GM12878 (cell line): ENCODE measurements around the gene NRXN3. TPM values are rescaled to one million over a fixed set of nuclear protein-coding genes. Genes with fewer than 3 reads are reported as not detected.

Source experiments
- ATAC-seq: fragments of 200-7000 bp; cut with Tn5 transposase; 3 replicates; pipeline ENCODE4 v1.9.1; 2020; ENCODE audit warnings: mild to moderate bottlenecking, moderate library complexity
- BruUV-seq: library from RNA; stranded (reverse); fragments of 400-500 nt; replicated peaks from 2 replicates; lab custom pipeline; 2021; lab: Mats Ljungman, UMichigan
- CTCF ChIA-PET: fragments of 300-600 bp; sonication (Branson Sonifier 250); formaldehyde crosslinking; extraction: SDS; loops from one replicate; lab custom pipeline; 2021; ENCODE audit warnings: inconsistent platforms; lab: Yijun Ruan, JAX
- POLR2A ChIA-PET: fragments of 350-600 bp; formaldehyde crosslinking; extraction: SDS; loops from one replicate; lab custom pipeline; 2021; ENCODE audit warnings: inconsistent platforms; lab: Charles Lee
- RAD21 ChIA-PET: fragments of 300-600 bp; sonication (Branson Sonifier 250); formaldehyde crosslinking; loops from one replicate; lab custom pipeline; 2023; ENCODE audit warnings: antibody characterized with exemption; ENCODE audit not compliant: unreplicated experiment; lab: Charles Lee
- SMC1A ChIA-PET: fragments of 300-600 bp; sonication (Branson Sonifier 250); formaldehyde crosslinking; loops from one replicate; lab custom pipeline; 2023; ENCODE audit not compliant: unreplicated experiment, uncharacterized antibody; lab: Charles Lee
- DNase-seq: peaks from one replicate; pipeline ENCODE4 v3.0.0-alpha.2; 2011; ENCODE audit warnings: low read depth, low spot score
- FAIRE-seq: peaks from 3 replicates; lab custom pipeline; 2011; peaks lifted over from hg19 to GRCh38; lab: Jason Lieb, UNC
- H2AFZ ChIP-seq: 2 replicates; pipeline ENCODE4 v1.6.0; 2011; ENCODE audit warnings: low read depth, low read length, control low read depth; ENCODE audit not compliant: control insufficient read depth
- H3K27ac ChIP-seq: 2 replicates; pipeline ENCODE4 v1.5.1; 2011; ENCODE audit warnings: control low read depth; ENCODE audit not compliant: control insufficient read depth, insufficient read depth
- H3K27me3 ChIP-seq, 2 experiments: replicated peaks in 1 of 2; 2 replicates each; pipeline versions ENCODE4 v1.6.0 to v1.6.1; 2011; ENCODE audit warnings: low read length in 1 of 2; ENCODE audit not compliant: control insufficient read depth in 2 of 2, insufficient read depth in 2 of 2
- H3K36me3 ChIP-seq, 2 experiments: 2 replicates each; pipeline ENCODE4 v1.5.1; 2011; ENCODE audit warnings: low read length in 1 of 2; ENCODE audit not compliant: control insufficient read depth in 2 of 2, insufficient read depth in 2 of 2
- H3K4me1 ChIP-seq: 2 replicates; pipeline ENCODE4 v1.6.1; 2011; ENCODE audit warnings: mild to moderate bottlenecking, low read length, moderate library complexity, mixed read lengths; ENCODE audit not compliant: control insufficient read depth, insufficient read depth
- H3K4me2 ChIP-seq: 2 replicates; pipeline ENCODE4 v1.6.0; 2011; ENCODE audit warnings: control low read depth; ENCODE audit not compliant: control insufficient read depth, insufficient read depth
- H3K4me3 ChIP-seq: fragments of 200-600 bp; sonication (generic); 2 replicates; pipeline ENCODE4 v1.5.1; 2016
- H3K79me2 ChIP-seq: 2 replicates; pipeline ENCODE4 v1.6.0; 2011; ENCODE audit warnings: low read length; ENCODE audit not compliant: control insufficient read depth, insufficient read depth
- H3K9ac ChIP-seq: 2 replicates; pipeline ENCODE4 v1.8.0; 2011; ENCODE audit warnings: low read length, control low read depth, mixed read lengths; ENCODE audit not compliant: control insufficient read depth, insufficient read depth
- H3K9me3 ChIP-seq: replicated peaks from 3 replicates; pipeline ENCODE4 v1.5.1; 2011; ENCODE audit warnings: mild to moderate bottlenecking, low read length; ENCODE audit not compliant: control insufficient read depth, insufficient read depth
- H4K20me1 ChIP-seq: 2 replicates; pipeline ENCODE4 v1.6.0; 2011; ENCODE audit not compliant: control insufficient read depth, insufficient read depth
- BRCA1 ChIP-seq: IDR thresholded peaks from 2 replicates; pipeline ENCODE4 v1.6.1; 2011; ENCODE audit warnings: low read depth, low read length, improper control_type of control experiment
- CREB1 ChIP-seq: IDR thresholded peaks from 2 replicates; pipeline ENCODE4 v1.6.1; 2012; ENCODE audit warnings: low read depth, mild to moderate bottlenecking, inconsistent platforms
- FOXK2 ChIP-seq: fragments of 450-650 bp; IDR thresholded peaks from 2 replicates; pipeline ENCODE4 v1.6.1; 2017; ENCODE audit warnings: mild to moderate bottlenecking, moderate library complexity
- HDGF ChIP-seq: fragments of 450-650 bp; IDR thresholded peaks from 2 replicates; pipeline ENCODE4 v1.6.1; 2016; ENCODE audit warnings: antibody characterized with exemption
- IRF4 ChIP-seq: IDR thresholded peaks from 2 replicates; pipeline ENCODE4 v1.6.1; 2011; ENCODE audit warnings: low read depth, low read length
- KAT2A ChIP-seq: conservative IDR thresholded peaks from 2 replicates; pipeline ENCODE4 v1.6.1; 2011; ENCODE audit warnings: low read depth, low read length; ENCODE audit not compliant: control insufficient read depth
- POLR2AphosphoS2 ChIP-seq: IDR thresholded peaks from 2 replicates; pipeline ENCODE4 v1.6.1; 2011; ENCODE audit warnings: low read depth, mild to moderate bottlenecking, low read length, improper control_type of control experiment, moderate library complexity
- RAD21 ChIP-seq: IDR thresholded peaks from 2 replicates; pipeline ENCODE4 v1.6.1; 2011; ENCODE audit warnings: mild to moderate bottlenecking, low read depth, low read length, moderate library complexity; ENCODE audit not compliant: insufficient read depth
- SMC3 ChIP-seq: IDR thresholded peaks from 2 replicates; pipeline ENCODE4 v1.6.1; 2011; ENCODE audit warnings: low read length, improper control_type of control experiment, borderline replicate concordance
- WGBS: methylation state at CpG from one replicate; pipeline ENCODE4 v1.1.6; 2016; ENCODE audit warnings: low lambda C conversion rate; ENCODE audit not compliant: insufficient replicate concordance, insufficient coverage; ENCODE audit errors: missing lambda C conversion rate; 5-methylcytosine and 5-hydroxymethylcytosine counted together
- in situ Hi-C: fragments of 300-500 bp; cut with MboI; formaldehyde crosslinking; loops from 9 replicates; pipeline ENCODE4 v1.14.3; 2018; ENCODE audit warnings: mixed read lengths
- intact Hi-C: fragments of 100-400 bp; cut with micrococcal nuclease; formaldehyde crosslinking; loops from one replicate; pipeline ENCODE4 v1.14.2; 2022; ENCODE audit not compliant: unreplicated experiment
- polyA plus RNA-seq, 11 experiments: library from polyadenylated mRNA; depleted of rRNA in 4 of 11; unstranded in 6 of 11; stranded (reverse) in 5 of 11; fragments of >200 nt; fragmentation: Nextera tagmentation in 4 of 11; fragmentation: Illumina TruSeq in 1 of 11; extraction: Ambion mirVana in 4 of 11; extraction: Trizol in 1 of 11; gene quantifications; 1 replicate in 1 of 11; 2 replicates in 10 of 11; pipeline versions ENCODE4 v1.2.1 to v1.2.3, GENCODE V29; 2011 to 2016; ENCODE audit warnings: inconsistent platforms in 2 of 11, missing spikeins in 2 of 11, low read depth in 1 of 11
- total RNA-seq, 4 experiments: library from RNA; depleted of rRNA in 3 of 4; stranded (reverse); fragments of >200 nt in 3 of 4; fragmentation: Illumina TruSeq in 1 of 4; extraction: Trizol in 1 of 4; gene quantifications; 2 replicates each; pipeline versions ENCODE4 v1.2.1 to v1.2.3, GENCODE V29; 2013 to 2021
- TF ChIP-seq, protein P1 (sequence below): IDR thresholded peaks from 2 replicates; pipeline ENCODE4 v1.6.1; 2011; ENCODE audit warnings: borderline replicate concordance, low read depth, mild to moderate bottlenecking, moderate library complexity, mixed read lengths, low read length; ENCODE audit not compliant: insufficient read depth; ENCODE audit errors: extremely low read length
- TF ChIP-seq, protein P2 (sequence below), 3 experiments: IDR thresholded peaks in 2 of 3; conservative IDR thresholded peaks in 1 of 3; 2 replicates each; pipeline ENCODE4 v1.5.1; 2011; ENCODE audit warnings: low read depth in 3 of 3, low read length in 3 of 3, mild to moderate bottlenecking in 3 of 3, control low read depth in 2 of 3, moderate library complexity in 2 of 3, inconsistent platforms in 1 of 3, mixed read lengths in 1 of 3; ENCODE audit not compliant: control insufficient read depth in 2 of 3, insufficient read depth in 1 of 3; ENCODE audit errors: extremely low read depth in 1 of 3

The NRXN3 gene
- total and polyA plus RNA-seq, 10 of the 15 experiments (the other 5 are each of a cell fraction or from before 2014, with no cell fraction given) = 0.52 to 3.3 (median 1.4) TPM

- TF ChIP-seq HDGF (no peak), KAT2A (no peak), IRF4 (no peak), BRCA1 (no peak), POLR2AphosphoS2 (no peak), FOXK2 (no peak)
- TF ChIP-seq, protein P1, sequence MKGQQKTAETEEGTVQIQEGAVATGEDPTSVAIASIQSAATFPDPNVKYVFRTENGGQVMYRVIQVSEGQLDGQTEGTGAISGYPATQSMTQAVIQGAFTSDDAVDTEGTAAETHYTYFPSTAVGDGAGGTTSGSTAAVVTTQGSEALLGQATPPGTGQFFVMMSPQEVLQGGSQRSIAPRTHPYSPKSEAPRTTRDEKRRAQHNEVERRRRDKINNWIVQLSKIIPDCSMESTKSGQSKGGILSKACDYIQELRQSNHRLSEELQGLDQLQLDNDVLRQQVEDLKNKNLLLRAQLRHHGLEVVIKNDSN = no peak
Observed at GRCh38 chr14:78951602-78952001, 781.4 kb downstream of the NRXN3 start (continued).

- no TSS peak for BruUV-seq
- POLR2A ChIA-PET = no interaction called here
- DNase-seq = no peak
- H3K9ac ChIP-seq = no peak overlapping the region
- H2AFZ ChIP-seq = no peak overlapping the region
- no peak overlapping the region for H3K4me3 ChIP-seq
- intact Hi-C loops (no loop called here), in situ Hi-C loops (loop anchor here (10.0 kb wide), 1 partner anchor 1885 kb away; no protein-coding TSS in a partner anchor)
- no peaks in the 10 kb centered on the region for H3K4me1 ChIP-seq
- no peaks in the 10 kb centered on the region for H3K27me3 ChIP-seq
- no peaks in the 10 kb centered on the region for H4K20me1 ChIP-seq
- ATAC-seq = peak; percentile 87
- RAD21 ChIA-PET = interaction anchor here (1.1 kb wide), 1 partner anchor 1890 kb away, joined by 3 read pairs; no protein-coding TSS in a partner anchor
- H3K9me3 ChIP-seq = no peaks in the 10 kb centered on the region
- no peak overlapping the region for H3K4me2 ChIP-seq
- peak; percentile 57 for FAIRE-seq
- WGBS = 8% methylated on average over 9 of the region's 9 CpGs
- CTCF ChIA-PET = interaction anchor here (0.7 to 3.2 kb wide), 14 partner anchors 9 to 1904 kb away, joined by 3 to 33 read pairs (median 6); no protein-coding TSS in a partner anchor
- H3K27ac ChIP-seq = no peak overlapping the region
- TF ChIP-seq, protein P2, sequence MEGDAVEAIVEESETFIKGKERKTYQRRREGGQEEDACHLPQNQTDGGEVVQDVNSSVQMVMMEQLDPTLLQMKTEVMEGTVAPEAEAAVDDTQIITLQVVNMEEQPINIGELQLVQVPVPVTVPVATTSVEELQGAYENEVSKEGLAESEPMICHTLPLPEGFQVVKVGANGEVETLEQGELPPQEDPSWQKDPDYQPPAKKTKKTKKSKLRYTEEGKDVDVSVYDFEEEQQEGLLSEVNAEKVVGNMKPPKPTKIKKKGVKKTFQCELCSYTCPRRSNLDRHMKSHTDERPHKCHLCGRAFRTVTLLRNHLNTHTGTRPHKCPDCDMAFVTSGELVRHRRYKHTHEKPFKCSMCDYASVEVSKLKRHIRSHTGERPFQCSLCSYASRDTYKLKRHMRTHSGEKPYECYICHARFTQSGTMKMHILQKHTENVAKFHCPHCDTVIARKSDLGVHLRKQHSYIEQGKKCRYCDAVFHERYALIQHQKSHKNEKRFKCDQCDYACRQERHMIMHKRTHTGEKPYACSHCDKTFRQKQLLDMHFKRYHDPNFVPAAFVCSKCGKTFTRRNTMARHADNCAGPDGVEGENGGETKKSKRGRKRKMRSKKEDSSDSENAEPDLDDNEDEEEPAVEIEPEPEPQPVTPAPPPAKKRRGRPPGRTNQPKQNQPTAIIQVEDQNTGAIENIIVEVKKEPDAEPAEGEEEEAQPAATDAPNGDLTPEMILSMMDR (IDR thresholded peaks at IDR 0.05 in 2 of 3, conservative IDR thresholded peaks at IDR 0.05 in 1 of 3; ENCODE audit: control insufficient read depth in 2 of 3, extremely low read depth in 1 of 3, insufficient read depth in 1 of 3, low read depth in 3 of 3, low read length in 3 of 3) = peak; percentile 70 to 82 (median 80)
- no peak for TF ChIP-seq CREB1
- peak; percentile 49 for TF ChIP-seq RAD21
- peak; percentile 39; the same call in 1 of the 2 replicates for TF ChIP-seq SMC3
- H3K79me2 ChIP-seq = no peaks in the 10 kb centered on the region
- H3K36me3 ChIP-seq = no peaks in the 10 kb centered on the region
- SMC1A ChIA-PET = interaction anchor here (1.5 kb wide), 1 partner anchor 9 kb away, joined by 3 read pairs; no protein-coding TSS in a partner anchor
Observed at GRCh38 chr14:78959674-78960264, 789.6 kb downstream of the NRXN3 start.
